Mammary epithelial cell (primary cell): ENCODE measurements around the gene OR51A4.

ENCODE experiments used
- EZH2 ChIP-seq: IDR thresholded peaks from 2 replicates; pipeline ENCODE4 v1.6.1; 2012; ENCODE audit warnings: low read length, inconsistent platforms, borderline replicate concordance
- TF ChIP-seq, protein P1 (sequence below), 2 donors: IDR thresholded peaks in 1 of 2; conservative IDR thresholded peaks in 1 of 2; 2 replicates each; pipeline ENCODE4 v1.5.1; 2011 to 2012; ENCODE audit warnings: inconsistent platforms in 2 of 2, low read length in 2 of 2, mild to moderate bottlenecking in 2 of 2, control low read depth in 1 of 2, low read depth in 1 of 2; ENCODE audit not compliant: insufficient read depth in 1 of 2; ENCODE audit errors: extremely low read depth in 1 of 2

DNA sequence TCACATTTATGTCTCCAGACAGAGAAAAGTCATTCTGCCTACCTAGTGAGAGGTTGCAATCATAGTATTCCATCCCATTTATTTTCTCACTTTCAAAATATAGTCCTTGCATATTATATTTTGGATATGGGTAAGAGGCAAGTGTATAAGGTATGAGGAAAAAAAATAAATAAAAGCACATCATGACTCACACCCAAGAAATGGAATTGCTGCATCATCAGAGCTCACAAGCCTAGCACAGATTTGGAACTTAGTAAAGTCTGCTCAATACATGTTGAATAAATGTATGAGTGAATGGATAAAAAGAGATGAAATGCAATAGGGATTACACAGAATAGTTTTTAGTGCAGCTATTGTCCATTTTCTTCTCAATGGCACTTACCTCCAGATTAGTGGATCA is 20.8 kb downstream of the OR51A4 start:
- TF ChIP-seq, protein P1, sequence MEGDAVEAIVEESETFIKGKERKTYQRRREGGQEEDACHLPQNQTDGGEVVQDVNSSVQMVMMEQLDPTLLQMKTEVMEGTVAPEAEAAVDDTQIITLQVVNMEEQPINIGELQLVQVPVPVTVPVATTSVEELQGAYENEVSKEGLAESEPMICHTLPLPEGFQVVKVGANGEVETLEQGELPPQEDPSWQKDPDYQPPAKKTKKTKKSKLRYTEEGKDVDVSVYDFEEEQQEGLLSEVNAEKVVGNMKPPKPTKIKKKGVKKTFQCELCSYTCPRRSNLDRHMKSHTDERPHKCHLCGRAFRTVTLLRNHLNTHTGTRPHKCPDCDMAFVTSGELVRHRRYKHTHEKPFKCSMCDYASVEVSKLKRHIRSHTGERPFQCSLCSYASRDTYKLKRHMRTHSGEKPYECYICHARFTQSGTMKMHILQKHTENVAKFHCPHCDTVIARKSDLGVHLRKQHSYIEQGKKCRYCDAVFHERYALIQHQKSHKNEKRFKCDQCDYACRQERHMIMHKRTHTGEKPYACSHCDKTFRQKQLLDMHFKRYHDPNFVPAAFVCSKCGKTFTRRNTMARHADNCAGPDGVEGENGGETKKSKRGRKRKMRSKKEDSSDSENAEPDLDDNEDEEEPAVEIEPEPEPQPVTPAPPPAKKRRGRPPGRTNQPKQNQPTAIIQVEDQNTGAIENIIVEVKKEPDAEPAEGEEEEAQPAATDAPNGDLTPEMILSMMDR (conservative IDR thresholded peaks at IDR 0.05 in 1 of 2, IDR thresholded peaks at IDR 0.05 in 1 of 2; ENCODE audit: extremely low read depth in 1 of 2, insufficient read depth in 1 of 2, low read depth in 1 of 2, low read length in 2 of 2): no peak
- TF ChIP-seq EZH2: no peak
